Activated CD8-positive, alpha-beta memory T cell treated with anti-CD3 and anti-CD28 coated beads for 48 hours (primary cell): ENCODE results near the gene SMTNL1.

ENCODE experiments used
- DNase-seq, 3 experiments: peaks; one replicate each; pipeline ENCODE4 v3.0.0-alpha.2; 2020; ENCODE audit warnings: low read depth in 2 of 3, low spot score in 2 of 3

SMTNL1 gene, protein sequence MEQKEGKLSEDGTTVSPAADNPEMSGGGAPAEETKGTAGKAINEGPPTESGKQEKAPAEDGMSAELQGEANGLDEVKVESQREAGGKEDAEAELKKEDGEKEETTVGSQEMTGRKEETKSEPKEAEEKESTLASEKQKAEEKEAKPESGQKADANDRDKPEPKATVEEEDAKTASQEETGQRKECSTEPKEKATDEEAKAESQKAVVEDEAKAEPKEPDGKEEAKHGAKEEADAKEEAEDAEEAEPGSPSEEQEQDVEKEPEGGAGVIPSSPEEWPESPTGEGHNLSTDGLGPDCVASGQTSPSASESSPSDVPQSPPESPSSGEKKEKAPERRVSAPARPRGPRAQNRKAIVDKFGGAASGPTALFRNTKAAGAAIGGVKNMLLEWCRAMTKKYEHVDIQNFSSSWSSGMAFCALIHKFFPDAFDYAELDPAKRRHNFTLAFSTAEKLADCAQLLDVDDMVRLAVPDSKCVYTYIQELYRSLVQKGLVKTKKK

DNA sequence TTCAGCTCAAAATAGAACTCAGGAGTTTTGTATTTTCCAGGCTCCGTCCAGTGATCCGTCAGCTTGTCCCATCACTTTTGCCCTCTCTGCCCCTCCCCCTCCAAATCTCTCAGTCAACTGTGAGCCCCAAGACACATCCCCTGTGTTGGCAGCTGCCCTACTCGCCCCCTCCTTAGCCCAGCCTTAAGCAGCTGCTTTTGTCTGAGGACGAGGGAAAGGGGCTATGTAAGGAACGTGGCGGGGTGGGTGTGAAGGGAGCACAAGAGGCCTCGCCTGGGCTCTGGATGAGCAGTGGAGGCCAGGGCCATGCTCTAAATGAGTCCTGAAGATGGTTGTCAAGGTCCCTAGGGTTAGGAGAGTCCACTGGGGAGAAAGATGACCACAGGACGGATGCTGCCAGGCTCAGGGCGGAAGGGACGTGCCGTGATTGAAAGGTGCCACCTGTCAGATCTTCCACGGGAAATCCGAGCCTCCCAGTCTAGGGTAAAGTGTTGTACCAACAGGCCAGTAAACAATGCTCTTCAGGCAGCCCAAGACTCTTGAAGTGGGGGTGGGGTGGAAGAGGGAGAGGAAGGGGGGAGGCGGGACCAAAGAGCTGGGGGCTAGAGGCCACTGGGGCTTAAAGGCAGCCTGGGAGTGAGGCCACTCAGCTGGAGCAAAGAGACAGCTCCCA lies at the start of gene SMTNL1:
Gene SMTNL1 (plus strand): TSS at position 649 of the 673 bp plus-strand sequence. CDS start 5,048 bp downstream, outside the sequence.
- no peak for DNase-seq

DNA sequence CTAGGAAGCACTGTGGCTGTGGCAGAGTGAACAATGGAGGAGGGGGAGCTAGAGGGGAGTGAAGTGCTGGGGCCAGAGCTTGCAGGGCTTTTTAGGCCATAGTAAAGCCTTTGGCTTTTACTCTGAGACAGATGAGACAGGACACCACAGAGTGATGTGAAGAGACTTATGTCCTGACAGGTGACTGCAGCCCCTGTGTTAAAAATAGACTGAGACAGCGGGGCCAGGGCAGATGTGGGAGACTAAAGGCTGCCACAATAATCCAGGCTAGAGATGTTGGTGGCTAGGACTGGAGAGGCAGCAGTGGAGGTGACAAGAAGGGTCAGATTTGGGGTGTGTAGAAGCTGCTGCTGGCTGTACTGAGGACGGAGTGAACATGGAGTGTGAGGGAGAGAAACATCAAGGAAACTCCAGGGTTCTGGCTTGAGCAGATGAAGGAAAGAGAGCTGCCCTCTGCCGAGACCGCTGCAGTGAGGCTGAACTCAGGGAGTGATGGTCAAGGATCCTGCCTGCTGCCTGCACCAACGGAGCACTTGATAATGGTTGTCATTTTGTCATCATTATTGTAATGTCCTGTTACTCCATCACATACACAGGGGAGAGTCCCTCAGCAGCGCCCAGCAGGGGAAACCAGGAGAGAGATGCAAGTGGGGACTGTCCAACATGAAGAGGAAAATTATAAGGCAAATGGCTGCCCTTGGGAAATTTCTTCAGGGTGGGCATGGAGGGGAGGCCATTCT lies 49.3 kb upstream of the SMTNL1 start:
- DNase-seq: no peak

GRCh38 chr11:57490456-57491248 lies 46.7 kb upstream of the SMTNL1 start:
- DNase-seq: no peak

- DNase-seq: peak in 2 of 3 experiments; percentile 40 to 50
These were observed 45.9 kb upstream of the SMTNL1 start for GRCh38 chr11:57491371-57492061.

GRCh38 chr11:57493507-57494503 lies 43.6 kb upstream of the SMTNL1 start:
- DNase-seq: peak in 2 of 3 experiments; percentile 53 to 54

GRCh38 chr11:57496109-57496820 lies 41.1 kb upstream of the SMTNL1 start:
- DNase-seq: no peak

DNA sequence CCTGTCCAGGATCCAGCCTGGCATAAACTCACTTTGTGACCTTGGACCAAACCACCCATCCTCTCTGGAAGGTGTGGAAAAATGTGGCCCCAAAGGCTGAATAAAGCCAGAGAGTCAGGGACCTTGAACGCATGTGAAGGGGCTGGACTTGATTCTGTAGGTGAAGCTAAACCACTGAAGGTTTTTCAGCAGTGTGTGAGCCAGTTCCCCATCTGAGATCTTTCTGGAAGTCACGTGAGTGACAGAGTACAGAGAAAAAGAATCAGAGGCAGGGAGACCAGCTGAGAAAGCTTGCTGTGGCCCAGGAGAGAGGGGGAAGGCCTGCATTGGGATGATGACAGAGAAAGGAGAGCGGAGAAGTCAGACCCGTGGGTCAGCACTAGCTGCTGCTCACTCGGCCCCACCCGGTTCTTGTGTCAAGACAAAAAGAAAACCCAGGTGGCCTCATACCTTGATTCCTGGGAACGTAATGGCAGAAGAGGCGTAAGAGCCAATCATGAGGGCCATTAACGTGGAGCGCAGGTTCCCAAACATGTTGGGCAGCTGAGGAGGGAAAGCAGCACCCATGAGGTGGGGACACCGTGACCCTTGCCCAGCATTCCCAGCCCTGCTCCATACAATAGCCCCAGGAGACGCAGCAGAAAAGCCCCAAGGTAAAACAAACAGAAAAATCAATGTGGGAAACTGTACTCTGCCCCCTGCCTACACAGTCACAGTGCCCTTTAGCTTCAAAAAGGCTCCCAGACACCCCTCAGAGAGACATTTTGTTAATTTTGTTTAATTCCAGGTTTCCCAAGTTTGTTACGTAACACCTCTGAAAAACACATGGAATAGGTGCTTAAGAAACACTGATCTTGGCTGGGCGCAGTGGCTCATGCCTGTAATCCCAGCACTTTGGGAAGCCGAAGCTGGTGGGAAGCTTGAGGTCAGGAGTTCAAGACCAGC lies 39.8 kb upstream of the SMTNL1 start:
- no peak for DNase-seq

GRCh38 chr11:57498540-57498939 lies 38.9 kb upstream of the SMTNL1 start:
- no peak for DNase-seq

DNA sequence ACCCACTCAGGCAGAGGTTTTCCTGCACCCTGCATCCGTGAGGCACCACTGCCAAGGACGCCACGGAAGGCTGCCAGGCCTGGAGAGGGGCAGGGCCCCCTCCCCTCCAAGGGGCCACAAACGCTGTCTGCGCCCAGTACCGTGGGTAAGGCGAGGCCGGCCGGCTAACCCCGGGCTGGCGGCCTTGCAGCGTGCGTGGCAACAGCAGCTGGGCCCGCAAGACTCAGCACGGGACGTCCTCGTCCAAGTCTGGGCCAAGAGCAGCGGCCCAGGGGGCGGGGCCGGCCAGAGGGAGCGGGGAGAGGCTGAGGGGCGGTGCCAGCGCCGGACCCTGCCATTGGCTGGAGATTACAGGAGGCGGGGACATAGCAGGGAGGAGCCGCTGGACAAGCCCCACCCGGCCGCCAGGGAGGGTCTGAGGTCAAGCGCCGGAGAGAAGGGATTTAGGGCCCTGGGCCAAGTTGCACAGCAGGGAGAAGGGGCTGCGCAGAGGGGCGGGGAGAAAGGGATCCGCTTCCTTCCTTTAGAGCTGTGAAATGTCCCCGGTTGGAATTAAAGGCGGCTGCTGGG lies 37.9 kb upstream of the SMTNL1 start:
- no peak for DNase-seq

- no peak for DNase-seq
These were observed 37.4 kb upstream of the SMTNL1 start for GRCh38 chr11:57499983-57500461.

DNA sequence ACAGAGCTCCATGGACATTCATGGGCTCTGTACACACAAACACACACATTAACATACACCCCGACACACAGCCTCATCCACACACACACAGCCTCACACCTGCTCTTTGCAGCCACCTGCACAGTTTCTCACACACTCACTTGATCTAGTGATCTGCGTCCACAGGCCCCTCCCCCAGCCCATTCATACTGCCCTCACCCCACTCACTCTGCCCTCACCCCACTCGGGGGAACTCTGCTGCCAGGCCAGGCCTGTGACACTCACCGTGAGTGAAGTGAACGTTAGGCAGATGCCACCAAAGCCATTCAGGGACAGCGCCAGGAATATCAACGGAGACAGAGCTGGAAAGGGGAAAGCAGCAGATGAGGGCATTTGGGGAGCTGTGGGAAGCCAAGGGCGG lies 36.9 kb upstream of the SMTNL1 start:
- no peak for DNase-seq

GRCh38 chr11:57500926-57501325 lies 36.5 kb upstream of the SMTNL1 start:
- no peak for DNase-seq

GRCh38 chr11:57501953-57502352 lies 35.4 kb upstream of the SMTNL1 start:
- no peak for DNase-seq

DNA sequence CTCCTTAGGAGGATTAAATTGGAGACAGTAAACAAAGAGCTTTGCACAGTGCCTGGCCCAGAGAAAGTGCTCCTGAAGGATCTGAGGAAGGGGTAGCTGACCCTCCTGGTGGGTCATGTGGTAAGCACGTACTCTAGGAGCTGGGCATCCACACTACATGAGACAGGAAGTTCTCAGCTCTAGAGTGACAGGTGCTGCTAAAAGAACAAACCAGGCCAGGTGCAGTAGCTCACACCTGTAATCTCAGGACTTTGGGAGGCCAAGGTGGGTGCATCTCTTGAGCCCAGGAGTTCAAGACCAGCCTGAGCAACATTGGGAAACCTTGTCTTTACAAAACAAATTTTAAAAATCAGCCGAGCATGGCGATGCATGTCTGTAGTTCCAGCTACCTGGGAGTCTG lies 35.0 kb upstream of the SMTNL1 start:
- no peak for DNase-seq

- no peak for DNase-seq
These were observed 34.5 kb upstream of the SMTNL1 start for GRCh38 chr11:57502870-57503269.

DNA sequence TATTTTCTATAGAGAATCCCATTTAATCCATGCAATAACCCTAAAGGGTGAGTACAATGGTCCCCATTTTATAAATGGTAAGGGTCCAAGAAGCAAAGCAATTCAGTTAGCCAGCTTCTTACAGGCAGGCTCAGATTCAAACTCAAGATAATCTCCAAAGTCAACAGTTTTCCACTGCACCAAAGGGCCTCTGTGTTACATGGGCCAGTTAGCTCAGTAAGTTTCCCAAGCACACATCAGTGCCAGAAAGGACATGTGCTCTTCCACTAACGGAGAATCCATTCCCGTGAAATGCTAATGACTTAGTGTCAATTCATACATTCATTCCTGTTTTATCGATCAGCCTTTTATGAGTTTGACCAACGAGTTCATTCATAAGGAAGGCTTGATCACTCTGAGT lies 32.9 kb upstream of the SMTNL1 start:
- DNase-seq: no peak

- DNase-seq: no peak
These were observed 30.9 kb upstream of the SMTNL1 start for GRCh38 chr11:57506522-57506921.
